Activated CD4-positive, alpha-beta T cell treated with anti-CD3 and anti-CD28 coated beads for 36 hours (primary cell): Measurements from ENCODE around the gene NAV2. TPM values are rescaled to one million over a fixed set of nuclear protein-coding genes. Genes with fewer than 3 reads are reported as not detected.

Experiments
- ATAC-seq: fragments of 200-7000 bp; cut with Tn5 transposase; one replicate; pipeline ENCODE4 v1.10.0; 2021; ENCODE audit warnings: mild to moderate bottlenecking, moderate library complexity
- CTCF ChIA-PET: fragments of 350-600 bp; sonication (Branson Sonifier 250); formaldehyde crosslinking; loops from one replicate; lab custom pipeline; 2021; ENCODE audit warnings: antibody characterized with exemption; lab: Charles Lee
- POLR2A ChIA-PET: fragments of 350-600 bp; sonication (Branson Sonifier 250); formaldehyde crosslinking; loops from one replicate; lab custom pipeline; 2021; ENCODE audit warnings: antibody characterized with exemption, inconsistent platforms; lab: Charles Lee
- DNase-seq: peaks from one replicate; pipeline ENCODE4 v3.0.0-alpha.2; 2020
- H3K27ac Mint-ChIP-seq: one replicate; pipeline ENCODE4 v1.8.0; 2021; ENCODE audit warnings: mixed read lengths
- H3K27me3 Mint-ChIP-seq: one replicate; pipeline ENCODE4 v1.8.0; 2021; ENCODE audit warnings: mixed read lengths
- H3K36me3 Mint-ChIP-seq: one replicate; pipeline ENCODE4 v1.8.0; 2021; ENCODE audit warnings: low read depth, mixed read lengths
- H3K4me1 Mint-ChIP-seq: one replicate; pipeline ENCODE4 v1.8.0; 2021; ENCODE audit warnings: mixed read lengths
- H3K4me3 Mint-ChIP-seq: one replicate; pipeline ENCODE4 v1.8.0; 2021; ENCODE audit warnings: mild to moderate bottlenecking, moderate library complexity, mixed read lengths
- H3K9me3 Mint-ChIP-seq: one replicate; pipeline ENCODE4 v1.8.0; 2021; ENCODE audit warnings: low read depth, mixed read lengths
- intact Hi-C, 2 experiments: fragments of 100-400 bp; cut with DNase I in 1 of 2; cut with micrococcal nuclease in 1 of 2; formaldehyde crosslinking; loops; one replicate each; pipeline versions ENCODE4 v1.14.2 to v1.15.1; 2022 to 2024; cut with DNase I, micrococcal nuclease
- total RNA-seq, 2 experiments: library from RNA; stranded (reverse); gene quantifications; one replicate each; pipeline ENCODE4 v1.2.3, GENCODE V29; 2021

Gene NAV2
- total RNA-seq, 2 experiments from 2014 or later, result 0.54 to 0.55 TPM

DNA sequence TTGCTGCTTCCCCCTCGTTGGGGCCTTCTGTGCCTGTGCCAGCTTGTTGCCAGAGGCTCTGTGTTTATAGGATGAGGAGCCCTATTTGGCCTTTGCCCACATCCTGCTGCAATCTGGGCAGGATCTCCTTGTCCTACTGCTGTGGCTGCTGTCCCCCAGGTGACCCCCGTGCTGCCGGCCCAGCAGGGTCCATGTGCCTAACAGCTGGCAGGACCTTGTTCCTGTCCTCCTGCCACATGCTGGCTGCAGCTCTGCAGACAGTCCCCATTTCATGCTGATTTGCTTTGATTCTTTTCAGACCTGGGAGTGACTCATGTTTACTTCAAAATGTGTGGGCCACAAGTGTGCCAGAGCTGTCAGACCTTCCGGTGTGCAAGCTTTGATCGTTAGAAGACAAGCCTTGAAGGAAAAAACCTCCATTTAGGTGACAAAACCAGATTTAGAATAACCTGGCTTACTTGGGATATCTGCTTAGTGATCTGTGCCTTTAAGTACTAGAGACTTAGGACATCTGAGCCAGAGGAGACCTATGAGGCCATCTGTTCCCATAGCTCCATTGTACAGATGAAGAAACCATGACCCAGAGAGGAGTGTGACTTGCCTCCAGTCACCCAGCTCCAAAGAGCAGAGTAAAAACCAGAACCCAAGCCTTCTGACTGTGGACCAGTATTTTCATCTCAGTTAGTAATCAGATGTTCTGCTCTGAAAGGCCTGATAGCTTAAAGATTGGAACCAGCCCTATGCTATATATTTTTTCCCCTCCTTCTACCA lies 11.1 kb downstream of the NAV2 start:
- Mint-ChIP-seq H3K9me3 (no peaks in the 10 kb centered on the region), H3K27me3 (peaks cover 2% of the 10 kb centered on the region), H3K4me3 (no peak overlapping the region), H3K27ac (peak overlapping the region; percentile 56), H3K4me1 (peaks cover 21% of the 10 kb centered on the region), H3K36me3 (no peaks in the 10 kb centered on the region)
- ATAC-seq (peak; percentile 93), DNase-seq (peak; percentile 66)
- intact Hi-C loops, result loop anchor here (1.0 kb wide), 2 partner anchors 10 to 11 kb away; partner anchors contain the start of gene NAV2 (in 1 of the 2)
- CTCF ChIA-PET, result interaction anchor here (0.8 to 1.6 kb wide), 8 partner anchors 9 to 160 kb away, joined by 3 to 8 read pairs (median 3); no protein-coding TSS in a partner anchor
- POLR2A ChIA-PET, result interaction anchor here (0.6 to 1.5 kb wide), 2 partner anchors 12 to 46 kb away, joined by 5 to 11 read pairs; partner anchors contain the start of gene NAV2

GRCh38 chr11:19724765-19725164 lies 12.1 kb downstream of the NAV2 start:
- Mint-ChIP-seq H3K27me3 (peaks cover 2% of the 10 kb centered on the region), H3K9me3 (no peaks in the 10 kb centered on the region), H3K4me1 (peaks cover 21% of the 10 kb centered on the region), H3K27ac (no peak overlapping the region), H3K4me3 (no peak overlapping the region), H3K36me3 (no peaks in the 10 kb centered on the region)
- DNase-seq (no peak), ATAC-seq (no peak)
- CTCF ChIA-PET, result interaction anchor here (0.6 to 1.6 kb wide), 5 partner anchors 9 to 161 kb away, joined by 3 to 8 read pairs (median 3); no protein-coding TSS in a partner anchor
- intact Hi-C loops, result no loop called here
- POLR2A ChIA-PET, result interaction anchor here (1.5 kb wide), 1 partner anchor 13 kb away, joined by 5 read pairs; the partner anchor contains the start of gene NAV2

DNA sequence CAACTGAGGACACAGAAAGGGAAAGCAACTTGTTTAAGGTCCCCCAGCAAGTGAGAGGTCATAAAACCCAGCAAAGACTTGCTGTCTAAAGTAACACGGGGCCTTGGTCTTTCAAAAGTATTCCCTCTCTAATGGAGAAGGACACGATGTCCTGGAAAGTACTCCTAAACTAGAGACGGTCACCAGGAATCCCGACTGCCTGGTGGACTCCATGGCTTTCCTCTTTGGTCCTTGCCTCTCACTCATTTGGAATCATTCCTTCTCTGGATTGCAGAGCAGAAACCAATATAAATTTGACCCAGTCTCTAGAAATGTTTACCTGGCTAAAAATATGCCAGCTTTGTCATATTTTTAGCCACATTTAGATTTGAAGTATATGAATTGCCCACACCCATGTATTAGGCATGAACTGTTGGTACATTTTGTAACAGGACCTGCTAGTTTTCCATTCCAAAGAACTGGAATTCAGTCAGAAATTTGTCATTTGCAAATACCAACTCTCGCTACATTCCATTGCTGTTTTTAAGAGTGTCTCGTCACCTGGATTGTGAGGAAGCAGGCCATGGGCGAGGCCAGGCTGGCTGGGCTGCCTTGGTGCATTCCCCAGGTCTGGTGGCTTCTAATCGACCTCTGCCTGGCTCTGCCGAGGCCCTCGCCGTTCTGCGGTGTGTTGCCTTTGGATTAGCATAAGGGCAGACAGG lies 12.9 kb downstream of the NAV2 start:
- Mint-ChIP-seq H3K9me3 (no peaks in the 10 kb centered on the region), H3K4me3 (no peak overlapping the region), H3K4me1 (peaks cover 21% of the 10 kb centered on the region), H3K36me3 (no peaks in the 10 kb centered on the region), H3K27ac (no peak overlapping the region), H3K27me3 (peaks cover 2% of the 10 kb centered on the region)
- intact Hi-C loops, result no loop called here
- ATAC-seq (no peak), DNase-seq (no peak)
- ChIA-PET CTCF (no interaction called here), POLR2A (no interaction called here)

- Mint-ChIP-seq H3K9me3 (no peaks in the 10 kb centered on the region), H3K27ac (no peak overlapping the region), H3K27me3 (peaks cover 2% of the 10 kb centered on the region), H3K36me3 (no peaks in the 10 kb centered on the region), H3K4me1 (peaks cover 20% of the 10 kb centered on the region), H3K4me3 (no peak overlapping the region)
- ATAC-seq (no peak), DNase-seq (no peak)
- ChIA-PET CTCF (interaction anchor here (1.0 kb wide), 1 partner anchor 15 kb away, joined by 3 read pairs; no protein-coding TSS in a partner anchor), POLR2A (no interaction called here)
- intact Hi-C loops, result no loop called here
Observed at GRCh38 chr11:19727246-19727645, 14.6 kb downstream of the NAV2 start.

DNA sequence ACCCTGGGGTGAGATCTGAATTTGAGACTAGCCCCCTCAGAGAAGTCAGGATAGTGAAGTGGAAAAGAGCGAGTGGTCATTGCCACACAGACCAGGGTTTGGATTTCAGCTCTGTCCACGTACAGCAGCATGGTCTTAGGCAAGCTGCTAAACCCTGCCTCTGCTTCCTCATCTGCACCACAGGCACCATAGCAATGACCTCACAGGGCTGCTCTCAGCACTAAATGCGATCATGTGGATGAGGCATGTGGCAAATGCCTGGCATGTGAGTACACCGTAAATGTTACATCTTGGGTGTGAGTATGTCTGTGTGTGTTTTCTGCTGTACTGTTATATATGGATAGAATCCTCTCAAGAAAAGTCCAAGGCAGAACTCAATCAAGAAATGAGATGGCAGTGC lies 15.8 kb downstream of the NAV2 start:
- H3K4me3 Mint-ChIP-seq, result no peak overlapping the region
- H3K36me3 Mint-ChIP-seq, result no peaks in the 10 kb centered on the region
- H3K27ac Mint-ChIP-seq, result no peak overlapping the region
- DNase-seq (no peak), ATAC-seq (no peak)
- ChIA-PET POLR2A (no interaction called here), CTCF (interaction anchor here (0.6 kb wide), 1 partner anchor 18 kb away, joined by 3 read pairs; no protein-coding TSS in a partner anchor)
- peaks cover 11% of the 10 kb centered on the region for H3K4me1 Mint-ChIP-seq
- H3K27me3 Mint-ChIP-seq, result no peaks in the 10 kb centered on the region
- intact Hi-C loops, result no loop called here
- H3K9me3 Mint-ChIP-seq, result no peaks in the 10 kb centered on the region

DNA sequence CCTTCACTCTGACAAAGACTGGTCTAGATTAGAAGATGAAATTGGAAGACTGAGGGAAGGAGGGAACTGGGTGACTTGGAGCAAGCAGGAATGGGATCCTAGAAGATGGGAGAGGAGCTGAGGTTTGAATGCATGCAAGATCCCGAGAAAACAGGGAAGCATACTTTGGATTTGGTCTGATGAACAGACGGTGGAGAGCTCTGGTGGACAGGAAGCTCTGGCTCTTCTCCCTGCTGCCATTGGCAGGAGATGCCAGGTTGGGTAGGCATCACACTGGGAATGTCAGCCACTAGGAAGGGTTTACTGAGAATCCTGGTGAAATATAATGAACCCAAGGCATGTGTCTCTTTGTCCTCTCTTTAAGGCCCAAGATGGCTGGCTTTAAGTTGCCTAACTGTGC lies 16.5 kb downstream of the NAV2 start:
- intact Hi-C loops, result no loop called here
- ATAC-seq (no peak), DNase-seq (no peak)
- no peak overlapping the region for H3K27ac Mint-ChIP-seq
- H3K27me3 Mint-ChIP-seq, result no peaks in the 10 kb centered on the region
- ChIA-PET CTCF (no interaction called here), POLR2A (no interaction called here)
- H3K36me3 Mint-ChIP-seq, result no peaks in the 10 kb centered on the region
- H3K4me3 Mint-ChIP-seq, result no peak overlapping the region
- H3K9me3 Mint-ChIP-seq, result no peaks in the 10 kb centered on the region
- H3K4me1 Mint-ChIP-seq, result peaks cover 4% of the 10 kb centered on the region

- Mint-ChIP-seq H3K4me3 (no peak overlapping the region), H3K36me3 (no peaks in the 10 kb centered on the region), H3K27ac (no peak overlapping the region), H3K27me3 (no peaks in the 10 kb centered on the region), H3K9me3 (no peaks in the 10 kb centered on the region), H3K4me1 (no peaks in the 10 kb centered on the region)
- no peak for DNase-seq
- ChIA-PET POLR2A (no interaction called here), CTCF (no interaction called here)
- intact Hi-C loops, result no loop called here
- ATAC-seq, result no peak
Observed at GRCh38 chr11:19730373-19730772, 17.7 kb downstream of the NAV2 start.

DNA sequence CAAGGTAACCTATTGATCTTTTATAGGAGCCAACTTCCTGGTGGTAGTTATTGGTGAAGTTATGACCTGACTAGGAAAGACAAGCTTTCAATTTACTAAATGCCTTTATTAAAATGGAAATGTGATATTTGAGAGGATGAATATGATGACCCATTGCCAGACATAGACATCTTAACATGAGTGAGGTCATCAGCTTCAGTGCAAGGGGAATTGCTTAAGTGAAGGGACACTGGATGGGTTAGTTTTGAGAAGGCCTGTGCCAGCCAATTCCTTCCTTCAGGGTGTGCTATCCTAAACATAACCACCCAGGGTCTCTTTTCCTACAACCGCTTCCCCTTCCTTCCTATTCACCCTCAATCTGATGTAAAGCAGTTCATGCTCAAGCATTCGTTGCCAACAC lies 21.5 kb downstream of the NAV2 start:
- intact Hi-C loops, result no loop called here
- no peak for ATAC-seq
- no peaks in the 10 kb centered on the region for H3K36me3 Mint-ChIP-seq
- POLR2A ChIA-PET, result no interaction called here
- no peak for DNase-seq
- H3K9me3 Mint-ChIP-seq, result no peaks in the 10 kb centered on the region
- H3K4me3 Mint-ChIP-seq, result no peak overlapping the region
- H3K27ac Mint-ChIP-seq, result no peak overlapping the region
- H3K4me1 Mint-ChIP-seq, result no peaks in the 10 kb centered on the region
- CTCF ChIA-PET, result interaction anchor here (1.3 kb wide), 1 partner anchor 17 kb away, joined by 6 read pairs; no protein-coding TSS in a partner anchor
- H3K27me3 Mint-ChIP-seq, result no peaks in the 10 kb centered on the region

DNA sequence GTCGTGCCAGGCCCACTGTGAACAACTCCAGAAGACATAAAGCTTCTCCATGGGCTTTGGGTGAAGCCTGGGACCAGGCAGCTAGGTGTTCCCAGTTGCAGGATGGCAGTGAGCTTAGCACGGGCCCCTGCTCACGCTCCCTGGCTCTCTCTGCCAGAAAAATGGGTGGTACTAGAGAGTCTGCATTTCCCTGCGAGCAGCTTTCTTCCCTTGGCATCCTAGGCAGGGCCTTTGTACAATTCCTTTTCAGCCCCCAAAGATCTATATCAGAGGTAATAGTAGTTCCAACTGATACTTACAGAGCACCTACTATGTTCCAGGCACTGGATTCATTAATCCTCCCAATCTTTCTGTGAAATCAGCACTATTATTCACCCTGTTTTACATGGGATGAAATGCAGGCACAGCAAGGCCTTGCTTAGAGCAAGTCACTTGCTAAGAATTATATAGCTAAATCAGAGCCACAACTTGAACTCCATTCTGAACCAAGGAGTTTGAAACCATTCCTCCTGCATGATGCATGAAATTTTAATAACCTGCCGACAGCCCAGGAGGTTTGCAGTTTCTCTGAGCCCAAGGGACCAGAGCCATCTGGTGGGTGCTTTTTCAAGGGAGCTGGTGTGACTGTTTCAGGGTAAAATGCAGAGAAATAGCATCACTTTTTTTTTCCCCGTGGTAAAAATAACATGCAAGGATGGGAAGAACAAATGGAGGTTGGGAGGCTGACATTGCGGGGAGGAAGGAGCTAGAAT lies 22.7 kb downstream of the NAV2 start:
- Mint-ChIP-seq H3K9me3 (no peaks in the 10 kb centered on the region), H3K4me1 (no peaks in the 10 kb centered on the region), H3K36me3 (no peaks in the 10 kb centered on the region), H3K4me3 (no peak overlapping the region), H3K27ac (no peak overlapping the region), H3K27me3 (no peaks in the 10 kb centered on the region)
- intact Hi-C loops, result no loop called here
- DNase-seq (no peak), ATAC-seq (no peak)
- CTCF ChIA-PET, result interaction anchor here (0.6 to 1.4 kb wide), 5 partner anchors 14 to 665 kb away, joined by 3 to 6 read pairs (median 5); no protein-coding TSS in a partner anchor
- POLR2A ChIA-PET, result no interaction called here

- intact Hi-C loops, result no loop called here
- Mint-ChIP-seq H3K27me3 (no peaks in the 10 kb centered on the region), H3K4me3 (no peak overlapping the region), H3K9me3 (no peaks in the 10 kb centered on the region), H3K36me3 (no peaks in the 10 kb centered on the region), H3K27ac (no peak overlapping the region), H3K4me1 (no peaks in the 10 kb centered on the region)
- ChIA-PET CTCF (interaction anchor here (0.8 to 2.0 kb wide), 6 partner anchors 15 to 665 kb away, joined by 3 to 7 read pairs (median 4); no protein-coding TSS in a partner anchor), POLR2A (no interaction called here)
- ATAC-seq (no peak), DNase-seq (no peak)
Observed at GRCh38 chr11:19735909-19736498, 23.4 kb downstream of the NAV2 start.

DNA sequence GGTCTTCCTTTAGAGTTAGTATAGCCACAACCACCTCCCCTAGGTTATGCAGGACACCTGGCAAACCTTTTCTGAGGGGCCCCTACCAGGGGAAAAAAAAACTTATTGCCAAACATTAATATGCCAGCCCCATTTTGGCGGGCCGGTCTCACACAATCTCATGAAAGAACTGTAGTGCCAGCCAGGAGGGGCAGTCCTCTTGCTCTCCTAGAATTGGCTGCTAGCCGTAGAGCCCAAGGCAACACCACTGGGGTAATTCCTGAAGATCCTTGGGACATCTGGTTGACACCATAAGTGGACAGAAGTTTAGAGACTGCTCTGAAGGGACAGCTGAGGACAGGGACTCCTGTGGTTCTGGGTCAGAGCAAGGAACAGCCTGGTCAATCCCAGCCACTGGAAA lies 24.2 kb downstream of the NAV2 start:
- Mint-ChIP-seq H3K27me3 (no peaks in the 10 kb centered on the region), H3K4me1 (no peaks in the 10 kb centered on the region), H3K27ac (no peak overlapping the region), H3K9me3 (no peaks in the 10 kb centered on the region), H3K4me3 (no peak overlapping the region), H3K36me3 (no peaks in the 10 kb centered on the region)
- ChIA-PET POLR2A (no interaction called here), CTCF (interaction anchor here (0.8 to 2.0 kb wide), 3 partner anchors 171 to 666 kb away, joined by 4 to 7 read pairs (median 4); no protein-coding TSS in a partner anchor)
- intact Hi-C loops, result no loop called here
- DNase-seq (no peak), ATAC-seq (no peak)
